Measurements from ENCODE around the gene AAMDC.
"Not testable (repeated sequence)": the region's sequence is repeated elsewhere in the genome, so short reads cannot be mapped to it uniquely, and the experiment has no call there.

The AAMDC gene

GRCh38 chr11:77822126-77822525, 1.2 kb downstream of the AAMDC start:
- not testable (repeated sequence) for DNase-seq

DNA sequence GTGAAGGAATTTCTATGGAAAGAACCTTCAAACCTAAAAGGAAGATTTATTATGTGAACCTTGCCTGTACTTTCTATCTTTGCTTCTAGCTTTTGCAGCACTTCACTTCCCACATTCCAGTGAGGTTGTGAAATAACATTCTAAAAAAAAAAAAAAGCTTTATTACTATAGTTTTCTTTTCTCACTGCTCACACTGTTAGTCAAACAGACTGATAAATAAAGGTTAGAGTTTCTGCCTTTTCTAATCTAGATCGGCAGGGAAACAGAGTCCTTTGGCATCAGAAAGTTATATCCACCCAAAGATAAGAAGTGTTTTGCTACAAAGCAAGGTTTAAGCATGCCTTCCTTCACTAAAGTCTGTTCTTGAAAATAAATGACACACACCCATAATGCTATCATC, 2.8 kb downstream of the AAMDC start:
- DNase-seq = no peak

DNA sequence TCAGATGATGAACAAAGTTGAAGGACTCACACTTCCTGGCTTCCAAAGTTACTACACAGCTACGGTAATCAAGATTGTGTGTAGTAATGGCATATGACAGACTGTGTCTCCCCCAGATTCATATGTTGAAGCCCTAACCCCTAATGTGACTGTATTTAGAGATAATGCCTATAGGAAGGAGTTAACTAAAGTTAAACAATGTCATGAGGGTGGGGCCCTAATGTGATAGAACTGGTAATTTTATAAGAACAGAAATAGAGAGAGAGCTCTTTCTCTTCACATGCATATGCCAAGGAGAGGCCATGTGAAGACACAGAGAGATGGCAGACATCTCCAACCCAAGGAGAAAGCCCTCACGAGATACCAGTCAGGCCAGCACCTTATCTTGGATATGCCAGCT, 8.0 kb downstream of the AAMDC start:
- DNase-seq = no peak

DNA sequence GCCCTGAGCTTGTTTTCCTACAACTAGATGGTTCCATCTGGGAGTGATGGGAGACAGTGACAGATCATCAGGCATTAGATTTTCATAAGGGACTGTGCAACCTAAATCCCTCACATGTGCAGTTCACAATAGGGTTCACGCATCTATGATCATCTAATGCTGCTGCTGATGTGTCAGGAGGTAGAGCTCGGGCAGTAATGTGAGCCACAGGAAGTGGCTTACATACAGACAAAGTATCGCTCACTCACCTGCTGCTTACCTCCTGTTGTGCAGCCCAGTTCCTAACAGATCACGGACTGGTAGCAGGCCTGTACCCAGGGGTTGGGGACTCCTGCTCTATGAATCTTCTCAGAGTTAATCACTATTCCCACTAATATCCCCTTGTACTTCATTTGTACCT, 12.4 kb downstream of the AAMDC start:
- no peak for DNase-seq

GRCh38 chr11:77842441-77843121, 21.6 kb downstream of the AAMDC start:
- no peak for DNase-seq

DNA sequence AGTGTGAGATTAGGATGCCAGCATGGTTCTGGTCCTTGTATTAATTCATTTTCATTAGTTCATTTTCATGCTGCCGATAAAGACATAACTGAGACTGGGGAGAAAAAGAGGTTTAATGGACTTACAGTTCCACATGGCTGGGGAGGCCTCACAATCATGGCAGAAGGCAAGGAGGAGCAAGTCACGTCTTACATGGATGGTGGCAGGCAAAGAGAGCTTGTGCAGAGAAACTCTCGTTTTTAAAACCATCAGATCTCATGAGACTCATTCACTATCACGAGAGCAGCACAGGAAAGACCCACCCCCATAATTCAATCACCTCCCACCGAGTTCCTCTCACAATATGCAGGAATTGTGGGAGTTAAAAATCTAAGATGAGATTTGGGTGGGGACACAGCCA, 22.8 kb downstream of the AAMDC start:
- DNase-seq = not testable (repeated sequence)

GRCh38 chr11:77851503-77851902, 30.6 kb downstream of the AAMDC start:
- DNase-seq = no peak

DNA sequence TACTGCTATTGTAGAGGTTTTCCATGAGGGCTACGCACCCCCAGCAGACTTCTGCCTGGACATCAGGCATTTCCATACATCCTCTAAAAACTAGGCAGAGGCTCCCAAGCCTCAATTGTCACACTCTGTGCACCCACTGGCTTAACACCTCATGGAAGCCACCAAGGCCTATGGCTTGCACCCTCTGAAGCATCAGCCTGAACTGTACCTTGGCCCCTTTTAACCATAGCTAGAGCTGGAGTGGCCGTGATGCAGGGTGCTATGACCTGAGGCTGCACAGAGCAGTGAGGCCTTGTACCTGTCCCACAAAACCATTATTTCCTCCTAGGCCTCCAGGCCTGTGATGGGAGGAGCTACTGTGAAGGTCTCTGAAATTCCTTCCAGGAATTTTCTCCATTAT, 33.9 kb downstream of the AAMDC start:
- no peak for DNase-seq

- DNase-seq = not testable (repeated sequence)
Observed at GRCh38 chr11:77857906-77858457, 37.0 kb downstream of the AAMDC start.

- not testable (repeated sequence) for DNase-seq
Observed at GRCh38 chr11:77861444-77861843, 40.5 kb downstream of the AAMDC start.

- DNase-seq = no peak
Observed at GRCh38 chr11:77865805-77866204, 44.9 kb downstream of the AAMDC start.

DNA sequence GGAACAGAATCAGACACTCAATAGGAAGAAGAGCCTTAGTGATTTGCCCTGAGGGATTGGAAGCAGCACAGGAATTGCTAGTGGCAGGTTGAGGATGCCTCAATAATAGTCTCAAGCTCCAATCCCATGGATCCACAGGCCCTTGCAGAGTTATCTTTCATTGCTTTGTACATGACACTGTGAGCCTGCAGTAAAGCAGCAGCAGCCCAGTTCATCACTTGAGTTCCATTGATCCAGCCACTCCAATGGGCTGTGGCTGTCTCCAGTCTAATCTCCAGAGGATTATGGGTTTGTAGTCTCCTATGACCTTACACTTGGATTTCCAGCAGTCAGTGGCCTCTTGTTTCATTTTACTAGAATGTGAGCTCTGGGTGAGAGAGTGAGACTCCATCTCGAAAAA, 45.4 kb downstream of the AAMDC start:
- no peak for DNase-seq

DNA sequence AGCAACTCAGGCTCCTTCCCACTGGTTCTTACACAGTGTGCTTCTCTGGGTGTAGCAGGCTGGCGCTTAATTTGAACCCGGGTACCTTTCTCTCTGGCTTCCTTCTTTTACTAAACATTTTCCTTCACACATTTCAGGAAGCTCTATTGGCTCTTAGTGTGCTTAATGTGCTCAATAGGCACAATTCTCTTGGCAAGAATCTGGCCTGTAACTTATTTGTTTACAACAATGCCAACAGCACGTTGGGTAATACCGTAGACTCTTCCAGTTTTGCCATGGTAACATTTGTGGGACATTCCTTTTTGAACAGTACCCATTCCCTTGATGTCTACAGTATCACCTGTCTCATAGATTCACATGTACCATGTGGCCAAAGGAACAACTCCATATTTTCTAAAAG, 47.8 kb downstream of the AAMDC start:
- DNase-seq = no peak

- DNase-seq = no peak
Observed at GRCh38 chr11:77871855-77872254, 50.9 kb downstream of the AAMDC start.

- no peak for DNase-seq
Observed at GRCh38 chr11:77873345-77873744, 52.4 kb downstream of the AAMDC start.

DNA sequence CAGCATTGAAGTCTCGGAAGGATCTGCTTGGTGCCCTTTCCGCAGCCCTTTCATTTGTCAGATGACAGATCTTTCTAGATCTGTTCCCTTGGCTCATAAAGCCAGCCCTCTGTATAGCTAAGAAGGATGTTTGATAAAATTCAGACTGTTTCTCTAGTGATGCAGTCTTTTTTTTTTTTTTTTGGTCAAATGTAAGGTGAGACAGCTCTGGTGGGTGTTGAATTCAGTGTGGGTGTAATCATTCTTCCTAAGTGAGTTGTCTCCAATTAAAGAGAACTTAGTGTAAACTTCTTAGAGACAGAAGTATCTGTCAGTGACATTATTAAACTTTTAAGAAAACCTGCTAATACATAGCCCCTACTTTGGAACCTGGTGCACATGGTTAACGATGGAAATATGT, 53.3 kb downstream of the AAMDC start:
- no peak for DNase-seq

DNA sequence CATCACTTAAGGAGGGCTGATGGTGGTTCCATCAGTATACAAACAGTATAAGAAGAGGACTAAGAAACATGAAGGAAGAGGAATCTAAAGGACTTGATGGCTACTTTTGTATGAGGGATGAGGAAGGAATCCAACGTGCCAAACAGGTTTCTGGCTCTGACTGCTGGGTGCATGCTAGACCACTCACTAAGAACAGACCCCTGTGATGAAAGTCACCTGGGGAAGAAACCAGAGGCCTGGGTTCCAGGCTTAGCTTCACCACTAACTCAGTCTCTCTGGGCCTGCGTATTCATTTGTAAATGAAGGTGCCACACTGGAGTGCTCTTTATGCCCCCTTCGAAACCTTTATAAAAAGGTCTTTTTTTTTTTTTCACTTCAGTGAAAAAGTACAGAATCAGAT, 55.1 kb downstream of the AAMDC start:
- DNase-seq = no peak

GRCh38 chr11:77878247-77878646, 57.3 kb downstream of the AAMDC start:
- DNase-seq = not testable (repeated sequence)

- no peak for DNase-seq
Observed at GRCh38 chr11:77879218-77879617, 58.3 kb downstream of the AAMDC start.

GRCh38 chr11:77882396-77882795, 61.5 kb downstream of the AAMDC start:
- DNase-seq = no peak

GRCh38 chr11:77883775-77884174, 62.8 kb downstream of the AAMDC start:
- no peak for DNase-seq

- DNase-seq = no peak
Observed at GRCh38 chr11:77884186-77884828, 63.4 kb downstream of the AAMDC start.

DNA sequence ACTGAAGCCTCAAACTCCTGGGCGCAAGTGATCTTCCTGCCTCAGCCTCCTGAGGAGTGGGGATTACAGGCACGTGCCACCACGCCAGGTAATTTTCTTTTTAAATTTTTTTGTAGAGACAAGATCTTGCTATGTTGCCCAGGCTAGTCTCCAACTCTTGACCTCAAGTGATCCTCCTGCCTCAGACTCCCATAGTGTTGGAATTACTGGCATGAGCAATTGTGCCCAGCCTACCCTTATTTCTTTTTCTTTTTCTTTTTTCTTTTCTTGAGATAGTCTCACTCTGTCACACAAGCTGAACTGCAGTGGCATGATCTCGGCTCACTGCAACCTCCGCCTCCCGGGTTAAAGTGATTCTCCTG, 63.9 kb downstream of the AAMDC start:
- DNase-seq = no peak

DNA sequence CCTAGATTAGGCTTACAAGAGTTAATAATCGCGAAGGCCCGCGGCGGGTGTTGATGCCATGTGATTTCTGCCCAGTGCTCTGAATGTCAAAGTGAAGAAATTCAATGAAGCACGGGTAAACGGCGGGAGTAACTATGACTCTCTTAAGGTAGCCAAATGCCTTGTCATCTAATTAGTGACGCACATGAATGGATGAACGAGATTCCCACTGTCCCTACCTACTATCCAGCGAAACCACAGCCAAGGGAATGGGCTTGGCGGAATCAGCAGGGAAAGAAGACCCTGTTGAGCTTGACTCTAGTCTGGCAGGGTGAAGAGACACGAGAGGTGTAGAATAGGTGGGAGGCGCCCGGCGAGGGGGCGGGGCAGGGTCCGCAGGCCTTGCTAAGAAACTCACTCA, 65.5 kb downstream of the AAMDC start:
- no peak for DNase-seq

- DNase-seq = not testable (repeated sequence)
Observed at GRCh38 chr11:77889045-77889444, 68.1 kb downstream of the AAMDC start.

All from activated CD4-positive, alpha-beta T cell treated with anti-CD3 and anti-CD28 coated beads, Interleukin-2, amount 50 U/mL, for 16 hours (primary cell).